ENCODE results near the gene HOXC9.

Gene HOXC9

GRCh38 chr12:53980104-53980801 lies 19.7 kb upstream of the HOXC9 start (continued):
- TF ChIP-seq, protein P1, sequence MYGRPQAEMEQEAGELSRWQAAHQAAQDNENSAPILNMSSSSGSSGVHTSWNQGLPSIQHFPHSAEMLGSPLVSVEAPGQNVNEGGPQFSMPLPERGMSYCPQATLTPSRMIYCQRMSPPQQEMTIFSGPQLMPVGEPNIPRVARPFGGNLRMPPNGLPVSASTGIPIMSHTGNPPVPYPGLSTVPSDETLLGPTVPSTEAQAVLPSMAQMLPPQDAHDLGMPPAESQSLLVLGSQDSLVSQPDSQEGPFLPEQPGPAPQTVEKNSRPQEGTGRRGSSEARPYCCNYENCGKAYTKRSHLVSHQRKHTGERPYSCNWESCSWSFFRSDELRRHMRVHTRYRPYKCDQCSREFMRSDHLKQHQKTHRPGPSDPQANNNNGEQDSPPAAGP (tag by site-specific recombination; IDR thresholded peaks at IDR 0.05) = no peak
- TF ChIP-seq EGR2 (tag by site-specific recombination; IDR thresholded peaks at IDR 0.05; ENCODE audit: low read depth) = peak; percentile 49; the same call in 1 of the 2 replicates
- TF ChIP-seq IKZF3 (tag by site-specific recombination; IDR thresholded peaks at IDR 0.05) = 0 out of 2 replicates have a peak, but pooled peaks have one; percentile 69
- no peak for TF ChIP-seq OVOL3 (tag by site-specific recombination; IDR thresholded peaks at IDR 0.05)
- no peak for TF ChIP-seq ZNF214 (tag by site-specific recombination; IDR thresholded peaks at IDR 0.05; ENCODE audit: borderline replicate concordance)
- no peak for TF ChIP-seq ZNF830 (tag by site-specific recombination; IDR thresholded peaks at IDR 0.05; ENCODE audit: low read depth)
- TF ChIP-seq REST (tag by site-specific recombination; IDR thresholded peaks at IDR 0.05) = no peak
- TF ChIP-seq, protein P2, sequence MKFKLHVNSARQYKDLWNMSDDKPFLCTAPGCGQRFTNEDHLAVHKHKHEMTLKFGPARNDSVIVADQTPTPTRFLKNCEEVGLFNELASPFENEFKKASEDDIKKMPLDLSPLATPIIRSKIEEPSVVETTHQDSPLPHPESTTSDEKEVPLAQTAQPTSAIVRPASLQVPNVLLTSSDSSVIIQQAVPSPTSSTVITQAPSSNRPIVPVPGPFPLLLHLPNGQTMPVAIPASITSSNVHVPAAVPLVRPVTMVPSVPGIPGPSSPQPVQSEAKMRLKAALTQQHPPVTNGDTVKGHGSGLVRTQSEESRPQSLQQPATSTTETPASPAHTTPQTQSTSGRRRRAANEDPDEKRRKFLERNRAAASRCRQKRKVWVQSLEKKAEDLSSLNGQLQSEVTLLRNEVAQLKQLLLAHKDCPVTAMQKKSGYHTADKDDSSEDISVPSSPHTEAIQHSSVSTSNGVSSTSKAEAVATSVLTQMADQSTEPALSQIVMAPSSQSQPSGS (tag by site-specific recombination; IDR thresholded peaks at IDR 0.05; ENCODE audit: low read depth) = no peak
- TF ChIP-seq ZNF324 (tag by site-specific recombination; IDR thresholded peaks at IDR 0.05) = no peak
- 0 out of 2 replicates have a peak, but pooled peaks have one; percentile 22 for TF ChIP-seq SP2 (tag by site-specific recombination; IDR thresholded peaks at IDR 0.05)
- TF ChIP-seq ZBTB8A (tag by site-specific recombination; IDR thresholded peaks at IDR 0.05) = peak; percentile 13
- TF ChIP-seq ZFHX2 (tag by site-specific recombination; conservative IDR thresholded peaks at IDR 0.05) = peak; percentile 62
- no peak for TF ChIP-seq ZNF19 (tag by site-specific recombination; IDR thresholded peaks at IDR 0.05; ENCODE audit: low read depth)
- no peak for TF ChIP-seq ZSCAN30 (tag by site-specific recombination; IDR thresholded peaks at IDR 0.05)
- TF ChIP-seq, protein P3, sequence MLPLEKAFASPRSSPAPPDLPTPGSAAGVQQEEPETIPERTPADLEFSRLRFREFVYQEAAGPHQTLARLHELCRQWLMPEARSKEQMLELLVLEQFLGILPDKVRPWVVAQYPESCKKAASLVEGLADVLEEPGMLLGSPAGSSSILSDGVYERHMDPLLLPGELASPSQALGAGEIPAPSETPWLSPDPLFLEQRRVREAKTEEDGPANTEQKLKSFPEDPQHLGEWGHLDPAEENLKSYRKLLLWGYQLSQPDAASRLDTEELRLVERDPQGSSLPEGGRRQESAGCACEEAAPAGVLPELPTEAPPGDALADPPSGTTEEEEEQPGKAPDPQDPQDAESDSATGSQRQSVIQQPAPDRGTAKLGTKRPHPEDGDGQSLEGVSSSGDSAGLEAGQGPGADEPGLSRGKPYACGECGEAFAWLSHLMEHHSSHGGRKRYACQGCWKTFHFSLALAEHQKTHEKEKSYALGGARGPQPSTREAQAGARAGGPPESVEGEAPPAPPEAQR (tag by site-specific recombination; IDR thresholded peaks at IDR 0.05) = no peak

- Histone ChIP-seq H3K4me3 (ENCODE audit: low read depth, low read length) (no peak overlapping the region), H3K27ac (ENCODE audit: extremely low read depth, low read depth, low read length) (no peak overlapping the region), H3K9me3 (ENCODE audit: control insufficient read depth, insufficient read depth, low read depth, low read length) (no peaks in the 10 kb centered on the region), H3K36me3 (ENCODE audit: control insufficient read depth in 2 of 2, insufficient read depth in 1 of 2, low read length in 2 of 2) (no peaks in the 10 kb centered on the region), H3K4me1 (ENCODE audit: control insufficient read depth, insufficient read depth, low read length) (peaks cover 37% of the 10 kb centered on the region)
- POLR2A ChIA-PET = no interaction called here
- CTCF ChIA-PET = interaction anchor here (0.8 to 1.4 kb wide), 2 partner anchors 28 to 234 kb away, joined by 3 read pairs; partner anchors contain the start of gene HOXC8
- TF ChIP-seq PRDM1 (tag by site-specific recombination; IDR thresholded peaks at IDR 0.05) (0 out of 2 replicates have a peak, but pooled peaks have one; percentile 13), ZXDB (tag by site-specific recombination; IDR thresholded peaks at IDR 0.05) (no peak)
These were observed 19.0 kb upstream of the HOXC9 start for GRCh38 chr12:53980802-53981496.

All from HEK293 (cell line).